Measurements from ENCODE around the gene STARD7.

- TF ChIP-seq CTCF (conservative IDR thresholded peaks at IDR 0.05), result no peak
- no peak for TF ChIP-seq ZFX (IDR thresholded peaks at IDR 0.05)
These were observed 28.1 kb downstream of the STARD7 start for GRCh38 chr2:96180521-96180920.

Measured in C4-2B (cell line).